Ovary (tissue), 9 donors: ENCODE data around the gene C9orf50. TPM values are rescaled to one million over a fixed set of nuclear protein-coding genes. Genes with fewer than 3 reads are reported as not detected.

Experiments
- DNase-seq, 5 donors: peaks; one replicate each; pipeline ENCODE4 v3.0.0-alpha.2; 2019 to 2020
- H3K27ac ChIP-seq, 2 donors: fragments of 200-600 bp; one replicate each; pipeline versions ENCODE4 v1.5.1 to v1.8.0; 2019 to 2022
- H3K27me3 ChIP-seq: fragments of 200-600 bp; one replicate; pipeline ENCODE4 v1.8.0; 2022
- H3K36me3 ChIP-seq: fragments of 200-600 bp; sonication (generic); one replicate; pipeline ENCODE4 v1.5.1; 2019
- H3K4me1 ChIP-seq: one replicate; pipeline ENCODE4 v1.8.1; 2013; ENCODE audit warnings: mild to moderate bottlenecking, moderate library complexity; ENCODE audit not compliant: insufficient read depth
- H3K4me3 ChIP-seq: fragments of 200-600 bp; sonication (generic); one replicate; pipeline ENCODE4 v1.5.1; 2017
- H3K9me3 ChIP-seq, 2 donors: fragments of 200-600 bp in 1 of 2; sonication (generic) in 1 of 2; one replicate each; pipeline versions ENCODE4 v1.5.1 to v1.8.1; 2013 to 2019; ENCODE audit warnings: mild to moderate bottlenecking in 1 of 2, moderate library complexity in 1 of 2
- EP300 ChIP-seq: sonication (generic); formaldehyde crosslinking; IDR thresholded peaks from one replicate; pipeline ENCODE4 v1.6.1; 2017; ENCODE audit warnings: antibody characterized with exemption
- POLR2A ChIP-seq: fragments of 450-650 bp; IDR thresholded peaks from one replicate; pipeline ENCODE4 v1.6.1; 2017; ENCODE audit warnings: antibody characterized with exemption, mild to moderate bottlenecking, moderate library complexity
- WGBS, 3 donors: extraction: QIAGEN DNeasy Blood & Tissue Kit in 1 of 3; methylation state at CpG; one replicate each; pipeline versions ENCODE4 v1.1.5 to v1.1.7; 2013 to 2017; 5-methylcytosine and 5-hydroxymethylcytosine counted together
- intact Hi-C, 4 donors: fragments of 100-400 bp; cut with DNase I; formaldehyde crosslinking; loops; one replicate each; pipeline versions ENCODE4 v1.11.0 to v1.15.1; 2022 to 2023
- polyA plus RNA-seq, 2 donors: library from polyadenylated mRNA; stranded (reverse); fragments of 200-250 nt in 1 of 2; fragments of 350-450 nt in 1 of 2; fragmentation: Illumina TruSeq in 1 of 2; extraction: RNeasy Lipid Tissue Mini Kit (QIAGEN cat#74804) in 1 of 2; gene quantifications; one replicate each; pipeline ENCODE4 v1.2.3, GENCODE V29; 2013 to 2014
- total RNA-seq, 7 donors: library from RNA; depleted of rRNA in 2 of 7; stranded (reverse); fragments of >200 nt in 2 of 7; fragmentation: NEBNext Ultra II Directional in 3 of 7; extraction: Animal tissue kit (Norgen Biotek cat#: 25700) in 3 of 7; gene quantifications; one replicate each; pipeline versions ENCODE4 v1.1.0 to v1.2.4, GENCODE V29; 2016 to 2023
- TF ChIP-seq, protein P1 (sequence below), 3 donors: fragments of 450-650 bp in 2 of 3; fragments of 200-600 bp in 1 of 3; IDR thresholded peaks; one replicate each; pipeline versions ENCODE4 v1.5.1 to v1.8.0; 2016 to 2022; ENCODE audit warnings: antibody characterized with exemption in 3 of 3, mild to moderate bottlenecking in 1 of 3
- donor health status: DM: no; HTN: no; CAD: no; lungs with moderate emphysema.
- donor health status: DM: no; HTN: no; CAD: no.
- donor health status: Bipolar disorder and iron deficiency.
- donor health status: DM: yes; HTN: yes; CAD: no.
- donor health status: DM: no; HTN: no; CAD: no.
- donor health status: DM: yes; HTN: yes; CAD: no.

C9orf50 gene
- total and polyA plus RNA-seq, 9 donors = 0.07 to 1.1 (median 0.30) TPM; not detected in 6

DNA sequence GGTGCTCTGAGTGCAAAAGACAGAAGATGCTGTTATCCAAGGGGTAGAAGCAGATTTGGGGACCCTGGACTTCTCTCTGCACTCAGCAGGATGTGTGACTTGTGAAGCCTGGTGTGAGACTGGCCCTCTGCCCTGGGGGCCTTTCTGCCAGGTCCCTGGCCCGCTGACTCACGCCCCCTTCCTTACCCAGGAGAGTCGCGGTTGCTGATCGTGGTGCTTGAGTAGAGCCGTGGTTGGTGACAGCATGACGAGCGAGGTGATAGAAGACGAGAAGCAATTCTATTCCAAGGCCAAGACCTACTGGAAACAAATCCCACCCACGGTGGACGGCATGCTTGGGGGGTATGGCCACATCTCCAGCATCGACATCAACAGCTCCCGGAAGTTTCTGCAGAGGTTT lies 11.6 kb upstream of the C9orf50 start:
- 74 to 80% (median 77%) methylated on average over 13 of the region's 13 CpGs for WGBS, 3 donors
- intact Hi-C loops = no loop called here
- Histone ChIP-seq H3K36me3 (no peaks in the 10 kb centered on the region), H3K4me1 (peaks cover 8% of the 10 kb centered on the region), H3K27ac (no peak overlapping the region), H3K27me3 (no peaks in the 10 kb centered on the region), H3K9me3 (no peaks in the 10 kb centered on the region), H3K4me3 (no peak overlapping the region)
- TF ChIP-seq, protein P1, sequence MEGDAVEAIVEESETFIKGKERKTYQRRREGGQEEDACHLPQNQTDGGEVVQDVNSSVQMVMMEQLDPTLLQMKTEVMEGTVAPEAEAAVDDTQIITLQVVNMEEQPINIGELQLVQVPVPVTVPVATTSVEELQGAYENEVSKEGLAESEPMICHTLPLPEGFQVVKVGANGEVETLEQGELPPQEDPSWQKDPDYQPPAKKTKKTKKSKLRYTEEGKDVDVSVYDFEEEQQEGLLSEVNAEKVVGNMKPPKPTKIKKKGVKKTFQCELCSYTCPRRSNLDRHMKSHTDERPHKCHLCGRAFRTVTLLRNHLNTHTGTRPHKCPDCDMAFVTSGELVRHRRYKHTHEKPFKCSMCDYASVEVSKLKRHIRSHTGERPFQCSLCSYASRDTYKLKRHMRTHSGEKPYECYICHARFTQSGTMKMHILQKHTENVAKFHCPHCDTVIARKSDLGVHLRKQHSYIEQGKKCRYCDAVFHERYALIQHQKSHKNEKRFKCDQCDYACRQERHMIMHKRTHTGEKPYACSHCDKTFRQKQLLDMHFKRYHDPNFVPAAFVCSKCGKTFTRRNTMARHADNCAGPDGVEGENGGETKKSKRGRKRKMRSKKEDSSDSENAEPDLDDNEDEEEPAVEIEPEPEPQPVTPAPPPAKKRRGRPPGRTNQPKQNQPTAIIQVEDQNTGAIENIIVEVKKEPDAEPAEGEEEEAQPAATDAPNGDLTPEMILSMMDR (IDR thresholded peaks at IDR 0.05) = no peak
- TF ChIP-seq EP300 = no peak
- DNase-seq = no peak

DNA sequence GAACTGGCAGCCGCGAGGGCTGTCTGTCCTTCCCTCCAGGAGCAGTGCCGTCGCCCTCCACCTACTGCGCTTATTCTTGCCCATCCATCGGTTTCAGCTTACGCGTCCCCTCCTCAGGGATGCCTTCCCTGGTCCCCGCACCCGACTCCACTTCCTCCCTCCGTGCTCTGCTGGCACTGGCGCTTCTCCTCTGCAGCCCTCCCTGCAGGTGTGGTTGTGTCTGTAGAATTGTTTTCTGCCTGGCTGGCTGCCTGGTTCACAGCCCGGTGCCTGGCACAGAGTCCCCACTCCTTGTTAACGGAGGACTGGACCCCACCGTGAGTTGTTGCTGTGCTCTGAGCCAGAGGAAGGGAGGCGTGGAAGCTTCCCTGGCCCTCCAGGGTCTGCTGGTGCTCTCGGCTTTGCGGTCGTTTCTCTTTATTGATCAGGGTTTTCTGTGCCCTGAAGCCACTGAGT lies 10.8 kb upstream of the C9orf50 start:
- H3K27ac ChIP-seq = no peak overlapping the region
- H3K27me3 ChIP-seq = no peaks in the 10 kb centered on the region
- H3K36me3 ChIP-seq = no peaks in the 10 kb centered on the region
- peaks cover 12% of the 10 kb centered on the region for H3K4me1 ChIP-seq
- H3K4me3 ChIP-seq = no peak overlapping the region
- no peaks in the 10 kb centered on the region for H3K9me3 ChIP-seq
- no peak for TF ChIP-seq EP300
- TF ChIP-seq, protein P1 (IDR thresholded peaks at IDR 0.05) = no peak
- no peak for TF ChIP-seq POLR2A
- intact Hi-C loops = no loop called here
- DNase-seq = no peak
- 76 to 87% (median 87%) methylated on average over 18 to 19 of the region's 19 CpGs for WGBS, 3 donors

DNA sequence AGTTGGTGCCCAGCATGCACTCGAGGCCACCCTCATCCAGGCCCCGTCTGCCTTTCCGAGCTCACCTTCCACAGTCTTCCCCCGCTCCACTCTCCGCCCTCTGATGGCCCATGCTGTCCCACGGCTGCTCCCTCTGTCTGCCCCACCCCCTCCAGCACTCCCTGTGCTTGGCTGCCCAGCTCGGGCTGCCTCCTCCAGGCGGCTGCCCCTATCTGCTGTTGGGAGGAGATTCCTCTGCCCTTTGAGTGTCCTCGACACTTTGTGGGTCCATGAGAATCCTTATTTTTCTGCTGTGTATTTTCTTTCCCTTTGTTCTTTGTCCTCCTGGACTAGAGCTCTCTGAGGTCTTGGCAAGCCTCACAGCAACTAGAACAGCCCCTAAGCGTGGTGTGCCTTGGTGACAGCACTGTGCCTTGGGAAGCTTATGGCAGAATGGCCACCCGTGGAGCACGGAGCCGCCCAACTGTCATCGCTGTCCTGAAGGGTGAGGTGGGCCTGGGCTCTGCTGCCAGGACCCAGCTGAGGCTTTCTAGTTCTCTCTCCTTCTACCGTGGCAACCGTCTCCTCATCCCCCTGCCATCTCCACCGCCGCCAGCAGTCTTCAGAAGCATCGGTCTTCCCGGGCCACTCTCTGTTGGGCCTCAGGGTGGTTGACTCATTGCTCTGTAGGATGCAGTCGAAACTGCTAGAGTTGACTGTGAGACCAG lies 10.2 kb upstream of the C9orf50 start:
- TF ChIP-seq POLR2A (no peak), EP300 (no peak)
- TF ChIP-seq, protein P1 (IDR thresholded peaks at IDR 0.05) = no peak
- DNase-seq = no peak
- H3K4me1 ChIP-seq = peaks cover 12% of the 10 kb centered on the region
- no peak overlapping the region for H3K27ac ChIP-seq
- no peak overlapping the region for H3K4me3 ChIP-seq
- no peaks in the 10 kb centered on the region for H3K27me3 ChIP-seq
- 67 to 76% (median 70%) methylated on average over 21 of the region's 21 CpGs for WGBS, 3 donors
- intact Hi-C loops = no loop called here
- H3K36me3 ChIP-seq = no peaks in the 10 kb centered on the region
- no peaks in the 10 kb centered on the region for H3K9me3 ChIP-seq

DNA sequence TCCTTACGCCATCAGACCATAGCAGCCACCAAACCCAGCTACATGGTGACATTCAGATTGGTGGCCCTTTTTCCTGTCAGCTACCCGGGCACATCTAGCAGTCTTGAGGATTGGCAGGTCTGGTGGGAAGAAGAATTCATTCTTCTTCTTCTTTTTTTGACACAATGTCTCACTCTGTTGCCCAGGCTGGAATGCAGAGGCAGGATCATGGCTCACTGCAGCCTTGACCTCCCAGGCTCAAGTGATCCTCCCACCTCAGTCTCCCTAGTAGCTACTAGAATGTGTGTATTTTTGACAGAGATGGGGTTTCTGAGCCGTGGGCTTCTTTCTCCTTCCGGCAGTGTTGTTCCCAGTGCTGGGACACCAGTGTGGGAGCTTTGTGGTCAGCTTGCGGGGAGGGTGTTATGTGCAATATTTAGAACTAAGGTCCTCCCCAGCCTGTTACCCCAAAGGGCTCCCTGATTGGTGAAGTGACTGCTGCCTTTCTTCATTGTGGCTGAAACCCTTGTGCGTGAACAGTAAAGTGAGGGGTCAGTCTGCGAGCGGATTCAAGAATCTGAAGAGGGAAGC lies 8.4 kb upstream of the C9orf50 start:
- intact Hi-C loops = loop anchor here in 1 of 4 donors (5.0 kb wide), 1 partner anchor 492 kb away; no protein-coding TSS in a partner anchor
- H3K27ac ChIP-seq = no peak overlapping the region
- TF ChIP-seq EP300 (no peak), POLR2A (no peak)
- TF ChIP-seq, protein P1 (IDR thresholded peaks at IDR 0.05) = no peak
- no peak overlapping the region for H3K4me3 ChIP-seq
- H3K27me3 ChIP-seq = no peaks in the 10 kb centered on the region
- DNase-seq = no peak
- 68 to 78% (median 71%) methylated on average over 8 of the region's 8 CpGs for WGBS, 3 donors
- no peaks in the 10 kb centered on the region for H3K9me3 ChIP-seq
- no peaks in the 10 kb centered on the region for H3K36me3 ChIP-seq
- H3K4me1 ChIP-seq = peaks cover 12% of the 10 kb centered on the region
